KOPT-K1 (cell line): ENCODE data around the gene ZNF324B.
A peak's percentile ranks its signal among the peaks of the same experiment; 100 is the strongest.
"Not testable (repeated sequence)": the region's sequence is repeated elsewhere in the genome, so short reads cannot be mapped to it uniquely, and the experiment has no call there.

ENCODE experiments used
- H3K27ac ChIP-seq: fragments of 200-600 bp; sonication (generic); 2 replicates; pipeline ENCODE4 v1.5.1; 2016; ENCODE audit warnings: antibody characterized with exemption, mild to moderate bottlenecking, low read depth, low read length; ENCODE audit not compliant: poor library complexity, severe bottlenecking
- H3K36me3 ChIP-seq: fragments of 200-600 bp; sonication (generic); 2 replicates; pipeline ENCODE4 v1.5.1; 2017; ENCODE audit warnings: antibody characterized with exemption, mild to moderate bottlenecking, low read length, moderate library complexity; ENCODE audit not compliant: insufficient read depth
- H3K9me3 ChIP-seq: fragments of 200-600 bp; sonication (generic); 2 replicates; pipeline ENCODE4 v1.5.1; 2017; ENCODE audit warnings: antibody characterized with exemption, low read length, mild to moderate bottlenecking; ENCODE audit not compliant: insufficient read depth, poor library complexity, severe bottlenecking

ZNF324B gene

DNA sequence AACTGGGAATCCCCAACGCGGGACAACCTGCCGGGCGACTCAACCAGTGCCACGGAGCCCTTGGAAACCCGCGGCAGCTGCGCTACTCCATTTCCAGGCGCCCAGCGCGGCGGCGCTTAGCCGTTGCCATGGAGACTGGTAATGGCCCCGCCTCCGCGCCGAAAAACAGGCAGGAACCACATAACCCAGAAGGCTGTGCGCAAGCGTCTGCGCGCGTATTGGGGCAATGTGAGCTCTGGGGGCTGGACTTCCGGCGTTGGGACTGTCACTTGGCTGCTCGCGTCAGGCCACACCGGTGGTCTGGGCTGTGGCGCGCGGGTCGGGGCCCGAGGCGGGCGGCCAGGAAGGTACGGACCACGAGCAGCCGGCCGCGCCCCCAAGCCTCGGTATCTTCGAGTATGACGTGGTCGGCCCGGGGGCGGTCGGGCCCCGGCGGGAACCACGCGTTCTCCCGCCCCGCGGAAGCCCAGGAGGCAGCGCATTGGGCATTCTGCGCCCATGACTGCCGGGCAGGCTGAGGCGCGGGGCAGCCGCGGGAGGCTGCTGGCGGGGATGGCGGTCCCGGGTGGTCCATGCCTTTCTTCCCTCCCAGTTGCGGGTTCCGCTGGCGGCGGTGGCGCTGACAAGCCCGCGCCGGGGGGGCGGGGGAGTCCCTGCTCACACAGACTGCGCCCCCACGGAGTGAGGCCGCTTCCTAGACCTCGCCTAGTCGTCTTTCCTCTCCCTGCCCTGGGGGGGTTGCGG lies at the start of gene ZNF324B:
ZNF324B (plus strand) TSS at position 265 of the 744 bp plus-strand sequence. CDS start 2,080 bp downstream, outside the sequence.
- H3K9me3 ChIP-seq, result peaks cover 40% of the 10 kb centered on the region
- H3K36me3 ChIP-seq, result peaks cover 18% of the 10 kb centered on the region
- peak within 1 kb of the TSS; percentile 56 for H3K27ac ChIP-seq

GRCh38 chr19:58401840-58402421 lies 49.5 kb upstream of the ZNF324B start:
- no peaks in the 10 kb centered on the region for H3K9me3 ChIP-seq
- H3K36me3 ChIP-seq, result peaks cover 6% of the 10 kb centered on the region; the same call in 1 of the 2 replicates
- peak overlapping the region; percentile 59 for H3K27ac ChIP-seq

GRCh38 chr19:58403920-58404478 lies 47.4 kb upstream of the ZNF324B start:
- H3K36me3 ChIP-seq, H3K27ac ChIP-seq, H3K9me3 ChIP-seq: not testable (repeated sequence)

- H3K36me3 ChIP-seq, result no peaks in the 10 kb centered on the region
- H3K9me3 ChIP-seq, result no peaks in the 10 kb centered on the region
- H3K27ac ChIP-seq, result peak overlapping the region; percentile 78
These were observed 44.4 kb upstream of the ZNF324B start for GRCh38 chr19:58406818-58407657.

DNA sequence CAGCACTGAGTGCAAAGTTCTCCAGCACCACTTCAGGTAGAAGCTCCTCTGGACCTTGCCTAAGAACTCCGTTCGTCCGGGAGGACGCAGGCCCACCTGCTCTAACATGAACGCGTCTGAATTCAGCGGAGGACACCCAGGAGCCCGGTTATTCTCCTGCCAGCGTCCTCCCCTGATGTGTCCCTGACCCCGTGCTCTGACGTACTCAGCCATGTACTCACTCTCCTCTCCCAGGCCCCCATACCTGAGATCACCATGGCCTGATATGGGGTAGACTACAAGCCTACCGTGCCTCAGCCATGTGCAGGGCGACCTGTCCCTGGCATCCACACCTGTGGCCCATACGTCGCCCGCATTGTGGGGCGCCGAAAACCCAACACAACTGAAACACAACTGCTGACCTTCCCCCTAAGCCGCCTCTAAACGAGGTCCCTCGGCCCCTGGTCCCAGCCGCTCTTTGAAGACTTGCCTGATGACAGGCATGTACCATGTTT lies 43.7 kb upstream of the ZNF324B start:
- H3K27ac ChIP-seq, result peak overlapping the region; percentile 78
- no peaks in the 10 kb centered on the region for H3K36me3 ChIP-seq
- no peaks in the 10 kb centered on the region for H3K9me3 ChIP-seq

- Histone ChIP-seq H3K27ac (peak within 1 kb of the TSS; percentile 78), H3K9me3 (no peaks in the 10 kb centered on the region), H3K36me3 (no peaks in the 10 kb centered on the region)
These were observed 43.0 kb upstream of the ZNF324B start, which contains the start of gene ZNF584 for GRCh38 chr19:58408152-58409009. Gene ZNF584, plus strand, starts transcription at chr19:58408649. Its CDS starts 499 bp downstream, at chr19:58409148.

DNA sequence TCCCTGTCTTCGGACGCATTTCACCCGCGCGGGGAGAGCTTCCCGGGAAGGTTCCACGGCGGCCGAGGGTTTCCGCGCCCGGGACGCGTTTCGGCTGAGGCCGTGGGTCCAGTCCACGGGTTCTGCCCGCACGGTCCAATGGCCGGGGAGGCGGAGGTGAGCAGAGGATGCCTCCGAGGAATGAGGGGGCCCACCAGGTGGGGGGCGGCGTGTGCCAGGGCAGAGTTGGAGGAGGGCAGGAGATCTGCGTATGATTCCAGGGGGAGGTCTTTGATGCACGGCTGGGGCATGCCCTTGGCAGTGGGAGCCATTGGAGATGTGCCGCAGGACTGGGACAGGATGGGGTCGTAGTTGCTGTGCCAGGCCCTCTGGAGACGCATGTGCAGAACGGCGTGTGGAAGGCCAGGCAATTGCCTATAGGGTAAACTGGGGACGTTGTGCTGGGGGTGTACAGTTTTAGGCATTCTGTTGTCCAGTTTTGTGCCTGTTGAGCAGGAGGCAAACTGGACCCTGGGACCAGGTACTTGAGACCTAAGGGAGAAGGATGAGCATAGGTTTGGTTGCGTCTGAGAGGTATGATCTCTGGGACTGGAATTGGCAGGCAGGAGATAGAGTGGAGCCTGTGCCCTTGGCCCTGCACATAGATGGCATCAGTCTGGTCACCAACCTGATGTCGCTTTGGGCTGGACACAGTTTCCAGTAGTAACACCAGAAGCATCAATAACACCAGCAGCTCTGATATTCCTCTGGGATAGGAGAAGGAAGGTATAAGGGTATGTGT lies 42.2 kb upstream of the ZNF324B start:
- Histone ChIP-seq H3K9me3 (no peaks in the 10 kb centered on the region), H3K36me3 (no peaks in the 10 kb centered on the region), H3K27ac (peak overlapping the region; percentile 78)

GRCh38 chr19:58416604-58417003 lies 34.8 kb upstream of the ZNF324B start:
- Histone ChIP-seq H3K9me3 (peaks cover 27% of the 10 kb centered on the region), H3K36me3 (peaks cover 59% of the 10 kb centered on the region), H3K27ac (peak overlapping the region; percentile 64)

GRCh38 chr19:58417071-58417470 lies 34.4 kb upstream of the ZNF324B start:
- peaks cover 27% of the 10 kb centered on the region for H3K9me3 ChIP-seq
- peak overlapping the region; percentile 64 for H3K27ac ChIP-seq
- H3K36me3 ChIP-seq, result peaks cover 59% of the 10 kb centered on the region

DNA sequence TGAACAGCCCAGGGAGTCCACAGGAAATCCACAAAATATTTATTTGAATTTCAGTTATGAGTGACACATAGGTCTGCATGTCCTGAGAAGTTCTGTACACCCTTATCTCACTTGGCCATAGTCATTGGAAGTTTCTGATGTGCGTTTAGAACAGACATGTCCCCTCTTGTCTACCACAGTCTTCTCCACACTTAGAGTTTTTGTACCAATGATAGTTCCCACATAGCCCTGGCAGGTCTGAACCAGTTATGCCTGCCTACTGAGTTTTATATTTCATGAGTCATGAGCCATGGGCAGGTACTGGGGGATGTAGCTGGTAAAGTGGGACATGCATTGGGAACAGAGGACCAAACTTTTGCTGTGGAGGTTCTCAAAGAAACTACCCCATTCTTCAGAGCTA lies 22.8 kb upstream of the ZNF324B start:
- H3K9me3 ChIP-seq, result peaks cover 20% of the 10 kb centered on the region
- H3K27ac ChIP-seq, result no peak overlapping the region
- no peaks in the 10 kb centered on the region for H3K36me3 ChIP-seq

DNA sequence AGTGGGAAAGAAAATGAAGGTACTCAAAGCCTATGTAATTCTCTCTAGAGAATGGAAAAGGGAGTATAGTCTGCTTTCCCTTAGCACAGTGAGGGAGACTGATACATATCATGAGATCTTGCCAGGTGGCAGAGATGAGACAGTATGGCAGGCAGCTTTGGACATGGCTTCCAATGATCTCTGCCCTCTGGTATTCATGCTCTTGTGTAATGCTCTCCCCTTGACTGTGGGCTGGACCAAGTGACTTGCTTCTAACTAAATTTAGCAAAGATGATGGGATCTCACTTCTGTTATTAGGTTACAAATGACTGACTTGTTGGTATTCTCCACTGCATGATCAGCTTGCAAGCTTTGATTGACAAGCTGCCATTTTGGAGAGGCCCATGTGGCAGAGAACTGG lies 21.7 kb upstream of the ZNF324B start:
- H3K9me3 ChIP-seq, result peaks cover 31% of the 10 kb centered on the region
- no peaks in the 10 kb centered on the region for H3K36me3 ChIP-seq

GRCh38 chr19:58434217-58434616 lies 17.2 kb upstream of the ZNF324B start:
- H3K36me3 ChIP-seq, result no peaks in the 10 kb centered on the region
- H3K27ac ChIP-seq, result no peak overlapping the region
- peaks cover 39% of the 10 kb centered on the region for H3K9me3 ChIP-seq

More for the DNA sequence above, 21.7 kb upstream of the ZNF324B start:
- no peak overlapping the region for H3K27ac ChIP-seq
